ENCODE results near the gene KSR1.
"Not testable (repeated sequence)": the region's sequence is repeated elsewhere in the genome, so short reads cannot be mapped to it uniquely, and the experiment has no call there.

Gene KSR1

GRCh38 chr17:27494192-27495091, 38.2 kb downstream of the KSR1 start:
- DNase-seq (ENCODE audit: low spot score): no peak

- no peak for DNase-seq (ENCODE audit: low spot score)
Measured at GRCh38 chr17:27495460-27495859, 39.2 kb downstream of the KSR1 start.

- no peak for DNase-seq (ENCODE audit: low spot score)
Measured at GRCh38 chr17:27496005-27496404, 39.8 kb downstream of the KSR1 start.

DNA sequence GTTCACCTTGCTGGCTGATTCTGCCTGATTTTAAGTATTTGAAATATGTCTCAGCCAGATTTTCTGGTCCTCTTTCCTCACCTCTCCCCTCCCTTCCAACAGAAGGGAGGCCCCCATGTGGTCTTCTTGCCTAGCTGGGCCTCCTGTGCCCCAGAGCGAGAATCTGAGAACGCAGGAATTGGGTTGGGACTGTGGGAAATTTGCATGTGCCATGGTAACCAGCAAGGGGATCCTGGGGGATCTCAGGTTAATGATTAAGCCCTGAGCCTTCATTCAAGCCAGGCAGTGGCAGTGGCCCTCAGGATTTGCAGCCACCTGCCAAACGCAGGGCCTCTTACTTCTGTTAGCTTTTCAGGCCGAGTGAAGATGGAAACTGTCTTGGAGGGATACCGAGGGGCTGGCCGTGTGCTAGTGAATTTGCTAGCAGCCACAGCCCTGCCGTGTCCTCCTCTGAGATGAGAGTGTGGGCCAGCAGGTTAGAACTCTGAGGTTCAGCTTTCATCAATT, 40.2 kb downstream of the KSR1 start:
- DNase-seq (ENCODE audit: low spot score): no peak

GRCh38 chr17:27496971-27497370, 40.7 kb downstream of the KSR1 start:
- no peak for DNase-seq (ENCODE audit: low spot score)

DNA sequence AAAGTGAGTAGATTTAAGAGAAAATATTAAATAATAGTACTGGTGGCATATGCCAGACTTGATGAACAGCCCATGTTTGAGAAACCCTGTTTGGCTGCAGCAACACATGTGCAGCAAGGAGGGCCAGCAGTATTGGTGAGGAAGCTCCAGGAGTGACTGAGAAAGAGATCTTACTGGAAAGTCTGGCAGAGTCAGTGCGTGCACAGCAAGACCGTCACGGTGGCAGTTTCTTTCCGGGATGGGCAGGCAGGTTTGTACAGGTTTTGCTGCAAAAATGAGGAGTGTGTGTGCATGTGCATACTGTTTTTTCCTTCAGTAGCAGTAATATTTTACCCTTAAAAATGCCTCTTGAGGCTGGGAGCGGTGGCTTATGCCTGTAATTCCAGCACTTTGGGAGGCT, 41.4 kb downstream of the KSR1 start:
- no peak for DNase-seq (ENCODE audit: low spot score)

DNA sequence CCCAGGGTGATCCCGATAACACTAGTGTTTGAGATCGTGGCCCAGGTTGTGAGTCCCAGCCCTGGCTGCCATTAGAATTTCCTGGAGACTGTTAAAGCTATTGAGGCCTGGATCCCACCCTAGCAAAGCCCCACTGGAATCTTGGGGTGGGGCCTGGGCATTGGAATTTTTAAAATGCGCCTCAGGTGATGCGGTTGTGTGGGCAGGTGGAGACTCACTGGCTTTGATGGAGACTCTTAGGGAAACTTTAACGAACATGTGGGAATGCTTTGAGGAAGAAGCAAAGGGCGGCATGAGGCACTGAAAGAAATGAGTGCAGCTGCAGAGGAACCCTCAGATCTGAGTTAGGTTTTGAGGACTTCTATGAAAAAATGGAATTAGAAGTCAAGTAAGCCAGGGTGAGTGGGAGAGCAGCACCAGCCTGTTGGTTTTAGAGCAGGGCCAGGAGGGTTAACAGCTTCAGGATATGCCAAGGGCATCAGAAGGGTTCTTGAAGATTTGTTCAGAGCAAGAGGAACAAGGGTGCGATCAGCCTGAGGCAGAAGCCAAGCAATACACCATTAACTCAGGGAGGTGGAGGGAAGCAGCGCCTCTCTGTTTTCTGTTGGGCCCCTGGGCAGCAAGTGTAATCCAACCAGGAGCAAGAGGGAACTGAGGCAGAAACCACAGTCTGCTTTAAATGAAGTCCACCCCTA, 42.5 kb downstream of the KSR1 start:
- no peak for DNase-seq (ENCODE audit: low spot score)

DNA sequence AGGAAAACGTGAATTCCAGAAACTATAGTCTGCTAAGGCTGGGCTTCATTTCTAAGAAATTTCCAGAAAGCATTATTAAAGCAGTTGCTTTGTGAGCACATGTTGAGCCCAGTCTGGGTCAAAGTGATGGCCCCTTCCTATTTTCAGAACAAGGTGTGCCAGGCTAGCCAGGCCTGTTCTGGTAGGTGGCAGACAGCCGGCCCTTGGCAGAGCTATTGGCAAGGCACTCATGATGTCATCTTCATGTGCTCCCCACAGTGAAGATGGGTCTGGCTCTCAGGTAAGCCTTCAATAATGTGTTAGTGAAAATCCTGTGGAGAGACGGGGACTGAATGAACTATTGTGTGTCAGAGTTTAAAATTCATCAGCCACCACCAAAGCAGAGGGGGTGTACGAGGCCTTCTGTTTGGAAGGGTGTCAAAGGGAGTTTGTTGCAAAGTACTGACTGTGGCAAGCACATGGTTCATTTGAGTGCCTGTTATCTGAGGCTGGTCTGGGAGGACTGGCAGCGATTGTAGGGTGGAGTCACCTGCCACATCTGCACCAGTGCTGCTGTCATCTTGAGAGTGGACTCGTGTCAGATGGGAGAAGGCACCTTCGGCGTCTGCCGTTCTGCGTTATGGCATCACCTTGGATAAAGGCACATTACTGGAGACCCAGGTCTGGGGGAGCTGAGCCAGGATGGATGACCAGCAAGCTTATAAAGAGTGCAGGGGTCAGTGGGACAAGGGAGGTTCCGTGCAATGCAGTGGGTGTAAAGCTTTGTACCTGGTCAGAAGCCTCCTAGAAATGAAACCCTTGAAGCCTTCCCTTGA, 43.4 kb downstream of the KSR1 start:
- DNase-seq (ENCODE audit: low spot score): peak; percentile 67

- DNase-seq (ENCODE audit: low spot score): not testable (repeated sequence)
Measured at GRCh38 chr17:27501338-27501737, 45.1 kb downstream of the KSR1 start.

GRCh38 chr17:27502526-27503324, 46.5 kb downstream of the KSR1 start:
- no peak for DNase-seq (ENCODE audit: low spot score)

- DNase-seq (ENCODE audit: low spot score): no peak
Measured at GRCh38 chr17:27503611-27504010, 47.4 kb downstream of the KSR1 start.

DNA sequence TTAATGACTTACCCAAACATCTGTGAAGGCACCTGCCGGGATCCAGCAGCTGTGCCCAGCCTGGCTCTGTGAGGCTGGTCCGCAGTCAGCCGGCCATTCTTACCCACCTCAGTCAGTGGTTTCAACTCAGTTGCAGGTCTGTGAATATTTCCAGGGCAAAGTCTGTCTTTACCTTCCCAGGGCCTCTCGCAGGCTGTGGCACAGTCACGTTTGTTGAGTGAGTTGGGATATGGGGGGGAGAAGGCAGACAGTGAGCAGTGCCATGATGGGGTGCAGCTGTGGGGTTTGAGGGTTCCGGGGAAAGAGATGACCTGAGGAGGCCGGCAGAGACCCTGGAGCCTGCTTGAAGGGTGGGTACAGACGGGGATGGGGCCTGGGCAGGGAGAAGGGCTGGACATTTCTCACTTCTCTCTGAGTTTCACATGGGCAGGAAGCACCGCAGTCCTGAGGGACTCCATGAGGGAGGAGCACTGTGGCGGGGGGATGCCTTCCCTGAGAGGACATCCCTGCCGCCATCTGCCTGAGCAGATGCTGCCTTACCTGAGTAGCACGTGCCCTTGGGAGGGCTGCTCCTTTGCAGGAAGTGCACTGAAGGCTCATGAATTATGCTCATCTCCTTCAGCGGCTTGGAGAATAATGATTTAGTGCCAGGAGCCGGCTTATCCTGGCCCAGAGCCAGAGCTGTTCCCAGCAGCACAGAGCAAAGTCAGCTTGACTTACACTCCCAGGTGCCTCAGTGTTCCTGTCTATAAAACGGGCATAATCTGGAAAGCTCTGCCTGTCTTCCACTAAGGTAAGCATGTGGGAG, 48.1 kb downstream of the KSR1 start:
- DNase-seq (ENCODE audit: low spot score): no peak

- no peak for DNase-seq (ENCODE audit: low spot score)
Measured at GRCh38 chr17:27506348-27507218, 50.3 kb downstream of the KSR1 start.

- no peak for DNase-seq (ENCODE audit: low spot score)
Measured at GRCh38 chr17:27511168-27511883, 55.1 kb downstream of the KSR1 start.

- DNase-seq (ENCODE audit: low spot score): no peak
Measured at GRCh38 chr17:27512031-27512430, 55.8 kb downstream of the KSR1 start.

DNA sequence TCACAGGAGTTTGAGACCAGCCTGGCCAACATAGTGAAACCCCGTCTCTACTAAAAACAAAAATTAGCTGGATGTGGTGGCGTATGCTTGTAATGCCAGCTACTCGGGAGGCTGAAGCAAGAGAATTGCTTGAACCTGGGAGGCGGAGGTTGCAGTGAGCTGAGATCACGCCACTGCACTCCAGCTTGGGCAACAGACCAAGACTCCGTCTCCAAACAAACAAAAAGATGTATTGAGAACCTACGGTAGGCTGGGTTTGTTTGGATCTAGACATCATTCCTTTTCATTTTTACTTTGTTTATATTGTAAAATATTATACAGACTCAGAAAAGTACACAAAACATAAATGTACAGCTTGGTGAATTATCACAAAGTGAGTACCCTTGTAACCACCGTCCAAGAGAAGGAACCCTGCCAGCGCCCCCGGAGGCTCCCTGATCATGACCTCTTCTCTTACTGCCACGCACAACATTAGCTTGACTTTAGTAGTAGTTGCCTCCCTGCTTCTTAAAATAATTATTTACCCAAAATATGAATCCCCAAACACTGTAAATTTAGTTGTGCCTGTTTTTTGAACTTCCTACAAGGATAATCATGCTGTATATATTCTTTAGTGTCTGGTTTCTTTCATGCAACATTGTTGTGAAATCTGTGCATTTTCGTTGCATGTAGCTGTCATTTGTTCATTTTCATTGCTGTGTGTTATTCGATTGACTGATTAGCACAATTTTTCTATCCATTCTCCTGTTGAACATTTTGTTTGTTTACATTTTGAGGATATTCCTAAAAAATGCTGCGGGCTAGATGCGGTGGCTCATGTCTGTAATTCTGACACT, 56.5 kb downstream of the KSR1 start:
- no peak for DNase-seq (ENCODE audit: low spot score)

- DNase-seq (ENCODE audit: low spot score): peak; percentile 91
Measured at GRCh38 chr17:27513849-27514248, 57.6 kb downstream of the KSR1 start.

Data from putamen (tissue), 1 donor.